ENCODE data around the gene CCL17. TPM values are rescaled to one million over a fixed set of nuclear protein-coding genes. Genes with fewer than 3 reads are reported as not detected.

CCL17 gene
- total RNA-seq, 2 experiments from 2014 or later, result not detected

- Histone ChIP-seq H3K79me2 (ENCODE audit: insufficient read depth, low read depth, low read length) (no peaks in the 10 kb centered on the region), H3K4me3 (ENCODE audit: low read depth, low read length, poor library complexity, severe bottlenecking) (no peak overlapping the region), H3K9me3 (ENCODE audit: low read length) (no peaks in the 10 kb centered on the region), H3K4me2 (ENCODE audit: low read length) (no peak overlapping the region), H3K36me3 (ENCODE audit: insufficient read depth, low read length) (no peaks in the 10 kb centered on the region), H3K27ac (ENCODE audit: low read depth, low read length, poor library complexity, severe bottlenecking) (no peak overlapping the region), H3K9me2 (ENCODE audit: insufficient read depth, low read length) (no peaks in the 10 kb centered on the region), H3K4me1 (ENCODE audit: insufficient read depth, low read length, poor library complexity, severe bottlenecking) (peaks cover 8% of the 10 kb centered on the region), H4K20me1 (ENCODE audit: insufficient read depth, low read length) (no peaks in the 10 kb centered on the region), H2AFZ (ENCODE audit: low read length) (no peak overlapping the region)
- DNase-seq (ENCODE audit: low spot score), result no peak
- TF ChIP-seq CTCF (conservative IDR thresholded peaks at IDR 0.05; ENCODE audit: low read length) (no peak), EZH2phosphoT487 (IDR thresholded peaks at IDR 0.05; ENCODE audit: borderline replicate concordance, low read depth, low read length) (no peak)
- ChIA-PET POLR2A (no interaction called here), CTCF (ENCODE audit: unreplicated experiment) (no interaction called here)
- no TSS peak for BruUV-seq (replicated peaks)
- intact Hi-C loops (cut with micrococcal nuclease; ENCODE audit: unreplicated experiment), result no loop called here
Observed at GRCh38 chr16:57386381-57386951, 18.1 kb upstream of the CCL17 start.

GRCh38 chr16:57387598-57388354 is 16.8 kb upstream of the CCL17 start:
- no peak overlapping the region for H2AFZ ChIP-seq (ENCODE audit: low read length)
- H3K4me3 ChIP-seq (ENCODE audit: low read depth, low read length, poor library complexity, severe bottlenecking), result no peak overlapping the region
- TF ChIP-seq EZH2phosphoT487 (IDR thresholded peaks at IDR 0.05; ENCODE audit: borderline replicate concordance, low read depth, low read length) (no peak), CTCF (conservative IDR thresholded peaks at IDR 0.05; ENCODE audit: low read length) (no peak)
- no peaks in the 10 kb centered on the region for H3K36me3 ChIP-seq (ENCODE audit: insufficient read depth, low read length)
- no TSS peak for BruUV-seq (replicated peaks)
- no peak overlapping the region for H3K4me2 ChIP-seq (ENCODE audit: low read length)
- no peaks in the 10 kb centered on the region for H3K9me3 ChIP-seq (ENCODE audit: low read length)
- intact Hi-C loops (cut with micrococcal nuclease; ENCODE audit: unreplicated experiment), result no loop called here
- H3K27ac ChIP-seq (ENCODE audit: low read depth, low read length, poor library complexity, severe bottlenecking), result no peak overlapping the region
- H3K4me1 ChIP-seq (ENCODE audit: insufficient read depth, low read length, poor library complexity, severe bottlenecking), result peaks cover 8% of the 10 kb centered on the region
- DNase-seq (ENCODE audit: low spot score), result no peak
- H3K9me2 ChIP-seq (ENCODE audit: insufficient read depth, low read length), result no peaks in the 10 kb centered on the region
- no peaks in the 10 kb centered on the region for H4K20me1 ChIP-seq (ENCODE audit: insufficient read depth, low read length)
- POLR2A ChIA-PET, result interaction anchor here (0.6 kb wide), 1 partner anchor 27 kb away, joined by 3 read pairs; no protein-coding TSS in a partner anchor
- H3K79me2 ChIP-seq (ENCODE audit: insufficient read depth, low read depth, low read length), result no peaks in the 10 kb centered on the region
- CTCF ChIA-PET (ENCODE audit: unreplicated experiment), result no interaction called here

All from OCI-LY7 (cell line).